Uterus (tissue), 4 donors: ENCODE measurements around the gene SLC29A2. TPM values are rescaled to one million over a fixed set of nuclear protein-coding genes. Genes with fewer than 3 reads are reported as not detected.

Experiments
- DNase-seq, 2 donors: peaks; one replicate each; pipeline ENCODE4 v3.0.0-alpha.2; 2019 to 2020
- H3K27ac ChIP-seq, 2 donors: fragments of 200-600 bp; sonication (generic); 1 replicate in 1 of 2; 2 replicates in 1 of 2; pipeline ENCODE4 v1.5.1; 2016 to 2018
- H3K27me3 ChIP-seq, 2 donors: fragments of 200-600 bp; sonication (generic); one replicate each; pipeline ENCODE4 v1.5.1; 2018 to 2019; ENCODE audit warnings: control low read depth in 1 of 2
- H3K36me3 ChIP-seq, 2 donors: fragments of 200-600 bp; sonication (generic); one replicate each; pipeline ENCODE4 v1.5.1; 2019; ENCODE audit warnings: control low read depth in 1 of 2
- H3K4me1 ChIP-seq, 2 donors: fragments of 200-600 bp; sonication (generic); one replicate each; pipeline ENCODE4 v1.5.1; 2018 to 2019; ENCODE audit warnings: control low read depth in 1 of 2
- H3K4me3 ChIP-seq, 2 donors: fragments of 200-600 bp; sonication (generic); 1 replicate in 1 of 2; 2 replicates in 1 of 2; pipeline ENCODE4 v1.5.1; 2018 to 2019; ENCODE audit warnings: mild to moderate bottlenecking in 1 of 2
- H3K9me3 ChIP-seq, 2 donors: fragments of 200-600 bp; sonication (generic); one replicate each; pipeline ENCODE4 v1.5.1; 2019; ENCODE audit warnings: control low read depth in 1 of 2
- POLR2A ChIP-seq, 2 donors: fragments of 450-650 bp; IDR thresholded peaks; one replicate each; pipeline ENCODE4 v1.6.1; 2016; ENCODE audit warnings: antibody characterized with exemption in 2 of 2, mild to moderate bottlenecking in 1 of 2, moderate library complexity in 1 of 2
- intact Hi-C: fragments of 100-400 bp; cut with DNase I; formaldehyde crosslinking; loops from one replicate; pipeline ENCODE4 v1.15.1; 2023; ENCODE audit warnings: low total_unique reads
- total RNA-seq, 4 donors: library from RNA; depleted of rRNA in 3 of 4; stranded (reverse); fragments of >200 nt in 3 of 4; gene quantifications; one replicate each; pipeline versions ENCODE4 v1.1.0 to v1.2.4, GENCODE V29; 2014 to 2023
- TF ChIP-seq, protein P1 (sequence below), 4 experiments: fragments of 200-600 bp in 2 of 4; fragments of 450-650 bp in 2 of 4; sonication (generic) in 2 of 4; IDR thresholded peaks; one replicate each; pipeline ENCODE4 v1.5.1; 2016 to 2019; ENCODE audit warnings: antibody characterized with exemption in 4 of 4, mild to moderate bottlenecking in 2 of 4, moderate library complexity in 1 of 4
- donor health status: DM: yes; HTN: yes; CAD: no.

SLC29A2 gene
- total RNA-seq, 4 donors from 2014 or later: 0.26 to 3.5 (median 1.5) TPM; not detected in 1

DNA sequence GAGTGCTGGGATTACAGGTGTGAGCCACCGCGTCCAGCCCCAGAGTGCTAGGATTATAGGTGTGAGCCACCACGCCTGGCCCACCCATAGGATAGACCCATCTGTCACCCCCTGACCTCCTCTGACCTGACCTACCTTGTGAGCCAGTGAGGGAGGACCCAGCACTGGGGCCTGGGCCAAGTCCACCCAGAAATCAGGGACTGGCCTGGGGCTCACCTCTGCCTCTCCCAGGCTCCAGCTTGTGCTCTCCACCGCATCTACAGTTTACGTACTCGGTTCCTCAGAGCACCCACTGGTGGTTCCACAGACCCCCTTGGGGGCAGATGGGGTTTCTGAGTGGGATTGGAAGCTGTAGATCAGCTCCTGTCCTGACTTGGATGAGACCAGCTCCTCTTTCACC, 6.4 kb downstream of the SLC29A2 start:
- Histone ChIP-seq H3K36me3 (no peaks in the 10 kb centered on the region), H3K4me3 (no peak overlapping the region), H3K4me1 (no peaks in the 10 kb centered on the region), H3K27ac (no peak overlapping the region), H3K9me3 (no peaks in the 10 kb centered on the region), H3K27me3 (no peaks in the 10 kb centered on the region)
- no peak for TF ChIP-seq POLR2A (IDR thresholded peaks at IDR 0.05)
- TF ChIP-seq, protein P1, sequence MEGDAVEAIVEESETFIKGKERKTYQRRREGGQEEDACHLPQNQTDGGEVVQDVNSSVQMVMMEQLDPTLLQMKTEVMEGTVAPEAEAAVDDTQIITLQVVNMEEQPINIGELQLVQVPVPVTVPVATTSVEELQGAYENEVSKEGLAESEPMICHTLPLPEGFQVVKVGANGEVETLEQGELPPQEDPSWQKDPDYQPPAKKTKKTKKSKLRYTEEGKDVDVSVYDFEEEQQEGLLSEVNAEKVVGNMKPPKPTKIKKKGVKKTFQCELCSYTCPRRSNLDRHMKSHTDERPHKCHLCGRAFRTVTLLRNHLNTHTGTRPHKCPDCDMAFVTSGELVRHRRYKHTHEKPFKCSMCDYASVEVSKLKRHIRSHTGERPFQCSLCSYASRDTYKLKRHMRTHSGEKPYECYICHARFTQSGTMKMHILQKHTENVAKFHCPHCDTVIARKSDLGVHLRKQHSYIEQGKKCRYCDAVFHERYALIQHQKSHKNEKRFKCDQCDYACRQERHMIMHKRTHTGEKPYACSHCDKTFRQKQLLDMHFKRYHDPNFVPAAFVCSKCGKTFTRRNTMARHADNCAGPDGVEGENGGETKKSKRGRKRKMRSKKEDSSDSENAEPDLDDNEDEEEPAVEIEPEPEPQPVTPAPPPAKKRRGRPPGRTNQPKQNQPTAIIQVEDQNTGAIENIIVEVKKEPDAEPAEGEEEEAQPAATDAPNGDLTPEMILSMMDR (IDR thresholded peaks at IDR 0.05): no peak
- intact Hi-C loops: no loop called here
- no peak for DNase-seq

DNA sequence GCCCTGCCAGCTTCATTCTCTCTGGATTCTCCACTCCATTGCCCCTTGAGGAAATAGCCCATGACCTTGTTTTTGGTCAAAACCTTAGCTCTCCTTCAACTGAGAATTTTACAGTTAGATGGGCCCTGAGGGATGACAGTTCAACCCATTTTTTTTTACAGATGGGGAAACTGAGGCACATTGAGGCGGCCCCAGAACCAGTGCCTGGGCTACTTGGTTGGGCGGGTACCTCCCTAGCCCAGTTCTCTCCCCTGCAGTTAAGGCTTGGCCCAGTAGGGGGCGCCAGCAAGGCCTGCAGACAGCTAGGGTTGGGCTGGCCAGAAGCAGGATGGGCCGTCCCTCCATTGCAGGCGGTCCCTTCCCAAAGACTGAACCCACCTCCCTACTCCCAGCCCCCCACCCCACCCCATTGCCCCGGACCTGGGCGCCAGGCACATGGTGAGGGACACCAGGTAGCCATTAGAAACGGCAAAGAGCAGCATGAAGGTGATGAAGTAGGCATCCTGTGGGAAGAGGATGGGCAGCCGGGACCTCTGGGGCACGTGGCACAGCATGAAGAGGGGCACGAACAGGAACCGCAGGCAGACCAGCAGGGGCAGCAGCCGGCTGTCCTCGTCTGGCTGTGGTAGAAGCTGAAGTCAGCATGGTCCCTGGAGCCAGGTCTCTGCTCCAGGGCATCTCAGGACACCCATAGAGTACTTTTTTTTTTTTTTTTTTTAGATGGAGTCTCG, 7.6 kb downstream of the SLC29A2 start:
- no peak for TF ChIP-seq POLR2A (IDR thresholded peaks at IDR 0.05)
- TF ChIP-seq, protein P1 (IDR thresholded peaks at IDR 0.05): no peak
- Histone ChIP-seq H3K4me3 (no peak overlapping the region), H3K4me1 (no peaks in the 10 kb centered on the region), H3K27ac (no peak overlapping the region), H3K9me3 (no peaks in the 10 kb centered on the region), H3K36me3 (no peaks in the 10 kb centered on the region), H3K27me3 (no peaks in the 10 kb centered on the region)
- DNase-seq: no peak
- intact Hi-C loops: no loop called here

DNA sequence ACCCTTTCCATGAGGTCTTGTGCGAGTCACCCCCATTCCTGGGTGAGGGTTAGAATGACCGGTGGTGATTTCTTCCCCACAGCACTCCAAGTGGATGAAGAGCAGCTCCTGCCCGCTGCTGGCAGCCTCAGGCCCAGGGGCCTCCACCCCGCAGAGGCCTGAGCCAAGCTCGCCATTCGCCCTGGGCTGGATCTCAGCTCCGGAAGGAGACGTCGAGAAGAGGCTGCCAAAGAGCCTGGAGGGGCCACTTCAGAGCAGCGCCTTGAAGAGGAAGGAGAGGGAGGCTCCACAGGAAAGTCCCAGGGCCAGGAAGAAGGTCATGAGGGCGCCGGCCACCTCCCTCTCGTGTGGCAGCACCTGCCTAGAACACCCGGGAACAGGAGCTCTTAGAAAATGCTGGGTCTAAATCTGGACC, 8.4 kb downstream of the SLC29A2 start:
- intact Hi-C loops: no loop called here
- TF ChIP-seq POLR2A (IDR thresholded peaks at IDR 0.05): no peak
- TF ChIP-seq, protein P1 (IDR thresholded peaks at IDR 0.05): no peak
- no peak overlapping the region for H3K27ac ChIP-seq
- H3K27me3 ChIP-seq: no peaks in the 10 kb centered on the region
- no peaks in the 10 kb centered on the region for H3K4me1 ChIP-seq
- no peak overlapping the region for H3K4me3 ChIP-seq
- H3K36me3 ChIP-seq: no peaks in the 10 kb centered on the region
- H3K9me3 ChIP-seq: no peaks in the 10 kb centered on the region
- DNase-seq: no peak

DNA sequence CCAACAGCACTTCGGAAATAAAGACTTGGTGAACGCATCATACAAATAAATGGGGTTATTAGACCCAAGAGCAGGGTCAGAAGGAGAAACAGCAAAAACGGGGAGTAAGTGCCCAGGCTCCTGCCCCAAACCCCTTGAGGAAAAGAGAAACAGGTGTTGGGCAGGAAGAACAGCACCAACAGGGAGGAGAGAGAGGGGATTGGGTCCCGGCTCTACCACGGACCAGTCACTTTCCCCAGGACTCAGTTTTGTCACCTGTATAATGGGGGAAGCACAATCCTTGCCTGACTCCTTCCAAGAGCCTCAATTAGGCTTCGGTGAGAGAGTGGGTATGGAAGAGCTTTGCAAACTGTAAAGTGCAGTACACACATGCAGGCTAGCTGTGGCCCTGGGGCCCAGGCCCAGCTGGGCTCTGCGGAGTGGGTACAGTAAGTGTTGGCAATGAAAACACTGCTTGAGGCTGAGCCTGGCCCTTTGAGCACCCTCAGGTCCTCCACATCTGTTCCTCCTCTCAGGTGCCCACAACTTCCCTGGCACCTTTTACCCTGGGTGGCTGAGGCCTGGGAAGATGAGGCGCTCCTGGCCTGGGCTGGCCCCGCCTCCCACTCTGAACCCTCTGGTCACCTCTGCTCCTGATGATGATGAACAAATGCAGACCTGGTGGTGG, 8.9 kb downstream of the SLC29A2 start:
- Histone ChIP-seq H3K4me3 (no peak overlapping the region), H3K36me3 (no peaks in the 10 kb centered on the region), H3K4me1 (no peaks in the 10 kb centered on the region), H3K9me3 (no peaks in the 10 kb centered on the region), H3K27ac (no peak overlapping the region), H3K27me3 (no peaks in the 10 kb centered on the region)
- TF ChIP-seq, protein P1 (IDR thresholded peaks at IDR 0.05): no peak
- no peak for TF ChIP-seq POLR2A (IDR thresholded peaks at IDR 0.05)
- no peak for DNase-seq
- intact Hi-C loops: no loop called here

DNA sequence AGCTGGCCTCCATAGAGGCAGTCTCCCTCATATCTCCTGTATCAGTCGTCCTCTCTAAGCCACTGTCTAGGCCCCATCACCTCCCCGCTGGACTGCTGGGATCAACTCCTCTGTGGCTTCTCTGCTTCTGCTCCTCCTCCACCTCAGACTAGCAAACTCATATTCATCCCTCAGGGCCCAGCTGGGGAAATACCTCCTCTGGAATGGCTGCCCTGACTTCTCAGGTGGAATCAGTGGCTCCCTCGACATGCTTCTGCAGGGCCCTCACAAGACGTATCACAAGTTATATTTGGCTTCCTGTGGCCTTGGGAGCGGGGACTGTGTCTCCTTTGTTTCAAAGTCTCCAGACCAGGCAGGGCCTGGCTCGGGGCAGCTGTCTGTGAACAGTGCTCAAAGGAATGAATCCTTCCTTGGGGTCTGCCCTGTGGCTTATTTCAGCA, 10.0 kb downstream of the SLC29A2 start:
- intact Hi-C loops: no loop called here
- no peaks in the 10 kb centered on the region for H3K27me3 ChIP-seq
- TF ChIP-seq, protein P1 (IDR thresholded peaks at IDR 0.05): no peak
- TF ChIP-seq POLR2A (IDR thresholded peaks at IDR 0.05): no peak
- no peaks in the 10 kb centered on the region for H3K36me3 ChIP-seq
- no peak for DNase-seq
- H3K4me1 ChIP-seq: no peaks in the 10 kb centered on the region
- no peak overlapping the region for H3K4me3 ChIP-seq
- no peak overlapping the region for H3K27ac ChIP-seq
- H3K9me3 ChIP-seq: no peaks in the 10 kb centered on the region
